Measurements from ENCODE around the gene TLE5. TPM values are rescaled to one million over a fixed set of nuclear protein-coding genes. Genes with fewer than 3 reads are reported as not detected.
"Not testable (repeated sequence)": the region's sequence is repeated elsewhere in the genome, so short reads cannot be mapped to it uniquely, and the experiment has no call there.

The TLE5 gene
- total RNA-seq, 4 donors from 2014 or later, result 339 to 403 (median 382) TPM

DNA sequence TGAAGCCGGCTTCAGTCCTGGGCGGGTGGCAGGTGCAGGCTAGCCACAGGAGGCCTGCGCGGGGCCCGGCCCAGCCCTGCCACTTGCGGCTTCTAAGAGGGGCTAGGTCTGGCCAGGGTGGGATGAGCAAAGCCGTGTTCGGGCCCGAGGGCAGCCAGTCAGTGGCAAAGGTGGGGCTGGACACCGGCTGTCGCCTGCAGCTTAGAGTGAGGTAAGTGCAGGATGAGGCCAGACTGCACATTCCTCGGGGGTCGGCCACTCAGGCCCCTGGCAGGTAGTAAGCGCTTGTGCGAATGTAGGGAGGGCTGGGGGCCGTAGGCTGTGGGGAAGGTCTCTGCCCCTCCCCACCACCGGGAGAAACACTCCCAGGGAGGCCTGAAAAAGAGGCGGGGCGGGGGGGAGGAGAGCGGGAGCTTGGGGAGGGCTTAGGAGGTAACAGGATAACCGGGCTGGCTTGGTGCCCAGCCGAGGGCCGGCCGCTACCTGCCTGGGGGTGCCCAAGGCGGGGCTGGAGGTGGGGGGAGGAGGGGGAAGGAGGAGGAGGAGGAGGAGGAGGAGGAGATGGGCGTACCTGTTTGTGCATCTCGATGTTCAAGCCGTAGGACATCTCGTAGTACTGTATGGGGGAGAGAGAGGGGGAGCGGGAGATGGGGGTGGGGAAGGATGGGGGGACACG is 6.4 kb downstream of the TLE5 start:
- Histone ChIP-seq H3K27me3 (no peaks in the 10 kb centered on the region), H3K9me3 (no peaks in the 10 kb centered on the region), H3K27ac (peak overlapping the region; percentile 82), H3K4me1 (peaks cover 80% of the 10 kb centered on the region), H3K36me3 (peaks cover 55% of the 10 kb centered on the region), H3K4me3 (no peak overlapping the region)
- DNase-seq (ENCODE audit: low spot score in 2 of 2), result no peak
- WGBS, result 60% methylated on average over 25 of the region's 31 CpGs
- TF ChIP-seq EP300 (IDR thresholded peaks at IDR 0.05), result no peak
- no peak for TF ChIP-seq POLR2A (IDR thresholded peaks at IDR 0.05)
- no peak for TF ChIP-seq POLR2AphosphoS5 (IDR thresholded peaks at IDR 0.05)
- TF ChIP-seq, protein P1, sequence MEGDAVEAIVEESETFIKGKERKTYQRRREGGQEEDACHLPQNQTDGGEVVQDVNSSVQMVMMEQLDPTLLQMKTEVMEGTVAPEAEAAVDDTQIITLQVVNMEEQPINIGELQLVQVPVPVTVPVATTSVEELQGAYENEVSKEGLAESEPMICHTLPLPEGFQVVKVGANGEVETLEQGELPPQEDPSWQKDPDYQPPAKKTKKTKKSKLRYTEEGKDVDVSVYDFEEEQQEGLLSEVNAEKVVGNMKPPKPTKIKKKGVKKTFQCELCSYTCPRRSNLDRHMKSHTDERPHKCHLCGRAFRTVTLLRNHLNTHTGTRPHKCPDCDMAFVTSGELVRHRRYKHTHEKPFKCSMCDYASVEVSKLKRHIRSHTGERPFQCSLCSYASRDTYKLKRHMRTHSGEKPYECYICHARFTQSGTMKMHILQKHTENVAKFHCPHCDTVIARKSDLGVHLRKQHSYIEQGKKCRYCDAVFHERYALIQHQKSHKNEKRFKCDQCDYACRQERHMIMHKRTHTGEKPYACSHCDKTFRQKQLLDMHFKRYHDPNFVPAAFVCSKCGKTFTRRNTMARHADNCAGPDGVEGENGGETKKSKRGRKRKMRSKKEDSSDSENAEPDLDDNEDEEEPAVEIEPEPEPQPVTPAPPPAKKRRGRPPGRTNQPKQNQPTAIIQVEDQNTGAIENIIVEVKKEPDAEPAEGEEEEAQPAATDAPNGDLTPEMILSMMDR (IDR thresholded peaks at IDR 0.05), result no peak

DNA sequence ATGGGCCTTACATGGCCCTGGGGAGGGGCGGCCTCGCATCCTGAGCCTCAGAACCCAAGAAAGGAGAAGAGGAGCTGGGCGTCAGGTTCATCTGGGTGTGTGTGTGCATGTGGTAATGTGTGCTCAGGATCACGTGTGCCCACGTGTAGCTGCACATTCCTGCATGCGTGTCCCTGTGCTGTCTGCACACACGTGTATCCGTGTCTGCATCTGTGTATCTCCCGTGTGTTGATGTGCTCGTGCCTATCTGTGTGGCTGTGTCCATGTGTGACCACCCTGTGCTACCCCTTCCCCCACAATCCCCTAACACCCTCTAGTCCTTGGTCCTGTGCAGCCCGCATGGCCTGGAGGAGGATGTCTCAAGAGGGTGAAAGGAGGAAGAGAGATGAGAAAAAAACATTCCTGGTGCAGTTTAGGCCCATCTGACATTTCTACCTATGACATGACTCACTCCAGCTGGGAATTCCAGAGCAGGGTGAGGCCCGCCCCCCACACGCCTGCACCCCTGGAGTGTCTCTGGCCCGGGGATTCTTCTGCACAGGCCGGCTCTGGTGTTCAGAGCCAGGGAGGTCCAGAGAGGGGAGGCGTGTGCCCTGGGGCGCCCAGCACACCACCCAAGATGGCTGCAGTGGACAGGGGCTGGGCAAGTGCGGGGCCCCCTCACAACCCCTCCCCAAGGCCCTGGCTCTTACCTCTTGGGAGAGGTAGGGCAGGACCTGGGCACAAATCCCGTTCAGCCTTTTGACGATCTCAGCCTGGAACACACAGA is 7.1 kb downstream of the TLE5 start:
- Histone ChIP-seq H3K36me3 (peaks cover 55% of the 10 kb centered on the region), H3K4me1 (peaks cover 78% of the 10 kb centered on the region), H3K27me3 (no peaks in the 10 kb centered on the region), H3K4me3 (no peak overlapping the region), H3K9me3 (no peaks in the 10 kb centered on the region), H3K27ac (peak overlapping the region; percentile 82)
- TF ChIP-seq, protein P1 (IDR thresholded peaks at IDR 0.05), result no peak
- peak in 2 of 3 donors; percentile 32 to 44 for TF ChIP-seq POLR2AphosphoS5 (IDR thresholded peaks at IDR 0.05)
- DNase-seq (ENCODE audit: low spot score in 2 of 2), result no peak
- 54% methylated on average over 15 of the region's 20 CpGs for WGBS

DNA sequence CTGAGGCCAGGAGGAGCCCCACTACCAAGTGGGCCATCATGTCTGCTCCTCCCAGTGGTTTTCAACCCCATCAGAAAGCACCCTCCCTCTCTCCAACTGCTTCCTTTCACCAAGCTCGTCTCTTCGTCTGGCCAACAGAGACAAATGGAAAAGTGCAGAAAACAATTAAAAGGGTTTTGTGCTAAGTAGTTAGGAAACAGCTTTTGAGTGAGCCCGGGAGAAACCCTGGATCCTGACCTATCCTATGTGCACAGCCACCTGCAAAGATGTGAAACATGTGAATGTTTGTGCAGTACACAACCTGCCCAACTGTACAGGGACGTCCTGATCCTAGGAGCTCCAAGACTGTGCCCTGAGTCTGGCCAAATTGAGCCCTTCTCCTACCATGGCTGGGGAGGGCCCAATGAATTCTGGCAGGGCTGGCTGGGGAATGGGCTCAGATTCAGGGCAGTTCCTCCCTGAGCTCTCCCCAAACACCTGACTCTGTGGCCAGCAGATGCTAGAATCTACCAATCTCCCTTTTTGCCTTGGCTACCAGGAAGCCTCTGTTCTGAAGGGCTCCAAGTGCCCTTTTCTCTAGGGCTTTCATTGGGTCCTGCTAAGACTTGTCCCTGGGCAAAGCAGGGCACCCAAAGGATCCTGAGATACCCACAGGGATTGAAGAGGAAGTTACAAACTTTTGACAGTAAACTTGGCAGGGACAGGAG is 7.9 kb downstream of the TLE5 start:
- WGBS, result 49% methylated on average over 4 of the region's 4 CpGs
- peaks cover 71% of the 10 kb centered on the region for H3K4me1 ChIP-seq
- H3K9me3 ChIP-seq, result no peaks in the 10 kb centered on the region
- peaks cover 48% of the 10 kb centered on the region for H3K36me3 ChIP-seq
- no peak overlapping the region for H3K4me3 ChIP-seq
- TF ChIP-seq POLR2AphosphoS5 (IDR thresholded peaks at IDR 0.05) (no peak), EP300 (IDR thresholded peaks at IDR 0.05) (no peak), POLR2A (IDR thresholded peaks at IDR 0.05) (no peak)
- TF ChIP-seq, protein P1 (IDR thresholded peaks at IDR 0.05), result no peak
- peak overlapping the region; percentile 82 for H3K27ac ChIP-seq
- H3K27me3 ChIP-seq, result no peaks in the 10 kb centered on the region
- DNase-seq (ENCODE audit: low spot score in 2 of 2), result no peak

DNA sequence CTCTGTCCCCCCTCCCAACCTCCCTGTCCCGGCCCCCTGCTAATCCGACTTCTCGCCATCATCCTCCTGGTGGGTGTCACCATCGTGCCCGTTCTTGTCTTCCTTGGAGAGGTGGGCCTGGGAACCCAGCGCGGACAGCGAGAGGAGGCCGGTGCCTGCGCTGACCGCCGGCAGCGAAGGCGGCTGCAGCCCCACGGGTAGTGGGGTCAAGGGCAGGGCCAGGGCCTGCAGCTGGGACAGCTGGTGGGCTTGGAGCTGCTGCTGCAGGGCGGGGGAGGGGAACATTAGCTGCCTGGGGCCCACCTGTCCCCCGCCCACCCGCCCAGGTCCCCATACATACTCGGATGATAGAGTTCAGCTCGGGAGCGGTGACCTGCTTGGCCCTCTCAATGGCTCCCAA is 8.5 kb downstream of the TLE5 start:
- TF ChIP-seq EP300 (IDR thresholded peaks at IDR 0.05), result no peak
- TF ChIP-seq POLR2AphosphoS5 (IDR thresholded peaks at IDR 0.05), result no peak
- TF ChIP-seq POLR2A (IDR thresholded peaks at IDR 0.05), result no peak
- TF ChIP-seq, protein P1 (IDR thresholded peaks at IDR 0.05), result no peak
- Histone ChIP-seq H3K27me3 (no peaks in the 10 kb centered on the region), H3K4me3 (no peak overlapping the region), H3K36me3 (peaks cover 41% of the 10 kb centered on the region), H3K27ac (no peak overlapping the region), H3K4me1 (peaks cover 68% of the 10 kb centered on the region), H3K9me3 (no peaks in the 10 kb centered on the region)
- DNase-seq (ENCODE audit: low spot score in 2 of 2), result no peak
- WGBS, result 66% methylated on average over 9 of the region's 21 CpGs

DNA sequence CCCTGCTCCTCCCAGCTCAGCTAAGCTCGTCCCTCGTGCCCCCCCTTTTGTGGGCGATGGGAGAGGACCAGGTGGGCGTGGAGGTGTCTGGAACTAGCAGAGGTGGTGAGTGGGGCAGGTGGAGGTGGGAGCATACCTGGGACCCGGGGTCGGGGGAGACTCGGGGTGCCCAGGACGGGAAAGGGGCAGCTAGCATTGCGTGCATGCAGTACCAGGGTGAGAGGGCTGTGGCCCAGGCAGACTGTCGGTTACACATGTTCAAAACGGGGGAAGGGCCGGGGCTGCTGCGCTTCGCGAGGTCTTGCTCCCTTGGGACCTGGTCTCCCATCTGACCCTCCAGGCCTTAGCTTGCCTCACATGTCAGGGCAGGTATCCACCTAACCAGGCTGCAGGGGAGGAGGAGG is 9.1 kb downstream of the TLE5 start:
- H3K36me3 ChIP-seq, result peaks cover 36% of the 10 kb centered on the region
- peaks cover 62% of the 10 kb centered on the region for H3K4me1 ChIP-seq

DNA sequence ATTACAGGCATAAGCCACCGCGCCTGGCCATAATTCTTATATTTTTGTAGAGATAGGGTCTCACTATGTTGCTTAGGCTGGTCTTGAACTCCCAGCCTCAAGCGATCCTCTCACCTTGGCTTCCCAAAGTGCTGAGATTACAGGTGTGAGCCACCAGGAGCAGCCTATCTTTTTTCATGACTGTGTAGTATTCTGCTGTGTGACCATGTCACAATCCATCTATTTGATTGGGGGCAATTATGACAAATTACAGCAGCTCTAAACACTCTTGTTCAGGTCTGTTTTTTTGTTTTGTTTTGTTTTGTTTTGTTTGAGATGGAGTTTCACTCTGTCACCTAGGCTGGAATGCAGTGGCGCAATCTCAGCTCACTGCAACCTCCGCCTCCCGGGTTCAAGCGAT is 12.3 kb downstream of the TLE5 start:
- peaks cover 50% of the 10 kb centered on the region for H3K4me1 ChIP-seq
- H3K9me3 ChIP-seq; DNase-seq (ENCODE audit: low spot score in 2 of 2); H3K27me3 ChIP-seq; H3K27ac ChIP-seq; H3K4me3 ChIP-seq: not testable (repeated sequence)
- WGBS, result 94% methylated on average over 7 of the region's 7 CpGs
- H3K36me3 ChIP-seq, result peaks cover 20% of the 10 kb centered on the region

More for the DNA sequence above, 9.1 kb downstream of the TLE5 start:
- Histone ChIP-seq H3K27ac (no peak overlapping the region), H3K9me3 (no peaks in the 10 kb centered on the region), H3K4me3 (no peak overlapping the region), H3K27me3 (no peaks in the 10 kb centered on the region)
- WGBS, result 35% methylated on average over 15 of the region's 15 CpGs
- TF ChIP-seq POLR2AphosphoS5 (IDR thresholded peaks at IDR 0.05) (no peak), POLR2A (IDR thresholded peaks at IDR 0.05) (no peak), EP300 (IDR thresholded peaks at IDR 0.05) (no peak)
- TF ChIP-seq, protein P1 (IDR thresholded peaks at IDR 0.05), result no peak
- no peak for DNase-seq (ENCODE audit: low spot score in 2 of 2)

All from suprapubic skin (tissue), 4 donors.